ENCODE data around the gene PPT1. TPM values are rescaled to one million over a fixed set of nuclear protein-coding genes. Genes with fewer than 3 reads are reported as not detected.

The PPT1 gene
- total RNA-seq, 1 experiment from 2014 or later, result 46.8 TPM

DNA sequence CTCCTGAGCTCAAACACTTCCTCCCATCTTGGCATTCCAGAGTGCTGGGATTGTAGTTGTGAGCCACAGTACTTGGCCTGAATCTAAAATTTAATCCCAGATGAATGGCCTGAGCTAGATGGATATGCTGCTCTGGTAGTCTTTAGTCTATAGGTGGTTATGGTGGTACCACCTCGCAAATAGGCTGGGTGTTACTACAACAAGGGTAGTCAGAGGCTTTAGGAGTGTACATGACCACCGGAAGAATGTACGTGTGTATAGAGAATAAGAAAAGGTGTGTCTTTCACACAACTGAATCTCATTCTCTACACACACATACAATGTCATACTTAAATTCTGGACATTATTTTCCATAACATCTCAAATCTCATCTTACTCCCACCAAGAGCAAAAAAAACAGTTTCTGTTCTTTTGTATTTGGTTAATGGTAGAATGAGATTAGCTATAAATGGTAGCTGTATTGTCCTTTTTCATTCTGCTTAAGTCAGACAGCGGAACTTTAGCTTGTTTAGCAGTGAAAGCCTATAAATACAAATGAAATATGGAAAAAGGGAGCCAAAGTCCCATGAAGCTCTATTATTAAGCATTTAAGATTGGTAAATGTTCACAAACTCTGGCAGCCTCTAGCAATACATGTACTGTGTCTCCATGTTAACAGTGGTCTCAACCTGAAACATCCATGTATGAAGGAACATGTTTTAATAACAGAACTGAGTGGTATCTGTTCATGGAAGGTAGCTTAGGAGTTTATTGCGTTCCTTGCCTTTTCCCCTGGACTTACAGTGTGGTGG lies 40.3 kb downstream of the PPT1 start (continued):
- TF ChIP-seq, protein P1, sequence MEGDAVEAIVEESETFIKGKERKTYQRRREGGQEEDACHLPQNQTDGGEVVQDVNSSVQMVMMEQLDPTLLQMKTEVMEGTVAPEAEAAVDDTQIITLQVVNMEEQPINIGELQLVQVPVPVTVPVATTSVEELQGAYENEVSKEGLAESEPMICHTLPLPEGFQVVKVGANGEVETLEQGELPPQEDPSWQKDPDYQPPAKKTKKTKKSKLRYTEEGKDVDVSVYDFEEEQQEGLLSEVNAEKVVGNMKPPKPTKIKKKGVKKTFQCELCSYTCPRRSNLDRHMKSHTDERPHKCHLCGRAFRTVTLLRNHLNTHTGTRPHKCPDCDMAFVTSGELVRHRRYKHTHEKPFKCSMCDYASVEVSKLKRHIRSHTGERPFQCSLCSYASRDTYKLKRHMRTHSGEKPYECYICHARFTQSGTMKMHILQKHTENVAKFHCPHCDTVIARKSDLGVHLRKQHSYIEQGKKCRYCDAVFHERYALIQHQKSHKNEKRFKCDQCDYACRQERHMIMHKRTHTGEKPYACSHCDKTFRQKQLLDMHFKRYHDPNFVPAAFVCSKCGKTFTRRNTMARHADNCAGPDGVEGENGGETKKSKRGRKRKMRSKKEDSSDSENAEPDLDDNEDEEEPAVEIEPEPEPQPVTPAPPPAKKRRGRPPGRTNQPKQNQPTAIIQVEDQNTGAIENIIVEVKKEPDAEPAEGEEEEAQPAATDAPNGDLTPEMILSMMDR (IDR thresholded peaks at IDR 0.05 in 2 of 3, conservative IDR thresholded peaks at IDR 0.05 in 1 of 3; ENCODE audit: borderline replicate concordance in 1 of 3, insufficient read depth in 1 of 3, low read depth in 2 of 3, low read length in 2 of 3), result no peak
- TF ChIP-seq EGR1 (IDR thresholded peaks at IDR 0.05; ENCODE audit: low read depth), result no peak
- no peak for TF ChIP-seq CBX3 (IDR thresholded peaks at IDR 0.05; ENCODE audit: low read depth)
- no peak for TF ChIP-seq SIN3A (IDR thresholded peaks at IDR 0.05; ENCODE audit: low read depth)
- TF ChIP-seq EZH2phosphoT487 (IDR thresholded peaks at IDR 0.05; ENCODE audit: borderline replicate concordance), result no peak
- no peak for TF ChIP-seq FOSL1 (IDR thresholded peaks at IDR 0.05; ENCODE audit: low read depth)
- TF ChIP-seq, protein P2, sequence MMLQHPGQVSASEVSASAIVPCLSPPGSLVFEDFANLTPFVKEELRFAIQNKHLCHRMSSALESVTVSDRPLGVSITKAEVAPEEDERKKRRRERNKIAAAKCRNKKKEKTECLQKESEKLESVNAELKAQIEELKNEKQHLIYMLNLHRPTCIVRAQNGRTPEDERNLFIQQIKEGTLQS (IDR thresholded peaks at IDR 0.05), result no peak
- TF ChIP-seq YY1 (IDR thresholded peaks at IDR 0.05; ENCODE audit: extremely low read depth, insufficient replicate concordance, low read depth, low read length), result no peak
- TF ChIP-seq POLR2AphosphoS5 (IDR thresholded peaks at IDR 0.05; ENCODE audit: low read depth, low read length), result no peak
- TF ChIP-seq POLR2A (IDR thresholded peaks at IDR 0.05; ENCODE audit: borderline replicate concordance, extremely low read depth, insufficient read depth, insufficient read length), result no peak
- no peak for TF ChIP-seq EZH2 (IDR thresholded peaks at IDR 0.05)

- DNase-seq (ENCODE audit: low read depth, low spot score), result no peak
These were observed 43.7 kb downstream of the PPT1 start for GRCh38 chr1:40053138-40053887.

More at GRCh38 chr1:40053138-40053887, 43.7 kb downstream of the PPT1 start:
- no peak for TF ChIP-seq EGR1 (IDR thresholded peaks at IDR 0.05; ENCODE audit: low read depth)
- Histone ChIP-seq H3K9me3 (ENCODE audit: control insufficient read depth in 1 of 2, insufficient read depth in 1 of 2, low read depth in 1 of 2, low read length in 2 of 2) (no peaks in the 10 kb centered on the region), H3K27ac (ENCODE audit: low read depth, low read length) (no peak overlapping the region), H3K4me1 (ENCODE audit: control insufficient read depth in 1 of 2, insufficient read depth in 2 of 2, low read length in 2 of 2) (no peaks in the 10 kb centered on the region), H3K27me3 (ENCODE audit: insufficient read depth, low read length) (no peaks in the 10 kb centered on the region), H3K9me2 (ENCODE audit: insufficient read depth) (no peaks in the 10 kb centered on the region), H2AFZ (ENCODE audit: low read depth, low read length, poor library complexity, severe bottlenecking) (no peak overlapping the region), H3K4me2 (ENCODE audit: low read length) (no peak overlapping the region), H4K20me1 (ENCODE audit: insufficient read depth) (0 out of 2 replicates have a peak, but pooled peaks cover 16% of the 10 kb centered on the region), H3K36me3 (ENCODE audit: control insufficient read depth in 1 of 2, insufficient read depth in 2 of 2, low read length in 2 of 2) (peaks cover 2 to 4% of the 10 kb centered on the region in 2 experiments; a peak in 2 of 4 replicates), H3K9ac (ENCODE audit: low read length) (no peak overlapping the region), H3K79me2 (ENCODE audit: insufficient read depth, low read length) (peaks cover 98% of the 10 kb centered on the region), H3K4me3 (replicated peaks in 1 of 2; ENCODE audit: low read depth in 1 of 2, low read length in 2 of 2) (no peak overlapping the region)
- ChIA-PET RAD21 (ENCODE audit: low non-redundant PET in 1 of 2, low total read pairs in 2 of 2, uncharacterized antibody in 2 of 2, unreplicated experiment in 2 of 2) (no interaction called here), CTCF (no interaction called here), POLR2A (no interaction called here)
- intact Hi-C loops (cut with micrococcal nuclease), result no loop called here
- ATAC-seq, result no peak
- no TSS peak for BruUV-seq (replicated peaks)

Data from HCT116 (cell line).